ENCODE results near the gene SLC38A10. TPM values are rescaled to one million over a fixed set of nuclear protein-coding genes. Genes with fewer than 3 reads are reported as not detected.

The SLC38A10 gene
- total RNA-seq, 1 donor from 2014 or later: 116 TPM

DNA sequence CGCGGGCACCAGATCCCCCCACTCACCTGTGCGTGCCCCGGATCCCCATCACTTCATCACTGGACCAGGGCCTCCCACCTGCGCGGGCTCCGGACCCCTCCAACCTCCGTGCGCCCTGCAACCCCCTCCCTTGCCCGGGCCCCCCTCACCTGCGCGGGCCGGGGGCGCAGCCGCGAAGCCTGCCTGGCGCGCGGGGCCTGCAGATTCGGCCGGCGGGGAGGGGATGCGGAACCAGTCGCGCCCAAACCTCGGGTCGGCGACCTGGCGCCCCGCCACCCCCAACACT is 72.5 kb downstream of the SLC38A10 start:
- no peak for DNase-seq (ENCODE audit: low spot score)
- H3K4me3 Mint-ChIP-seq (ENCODE audit: unreplicated experiment): peak overlapping the region; percentile 79
- H3K27me3 Mint-ChIP-seq (ENCODE audit: low read depth): no peaks in the 10 kb centered on the region
- no peaks in the 10 kb centered on the region for H3K9me3 Mint-ChIP-seq (ENCODE audit: low read depth)
- peaks cover 17% of the 10 kb centered on the region for H3K4me1 Mint-ChIP-seq (ENCODE audit: low read depth)
- H3K27ac Mint-ChIP-seq (ENCODE audit: unreplicated experiment): no peak overlapping the region
- H3K36me3 Mint-ChIP-seq (ENCODE audit: low read depth): peaks cover 1% of the 10 kb centered on the region
- TF ChIP-seq CTCF (IDR thresholded peaks at IDR 0.05): no peak

- Mint-ChIP-seq H3K4me1 (ENCODE audit: low read depth) (peaks cover 17% of the 10 kb centered on the region), H3K27me3 (ENCODE audit: low read depth) (no peaks in the 10 kb centered on the region), H3K27ac (ENCODE audit: unreplicated experiment) (no peak overlapping the region), H3K4me3 (ENCODE audit: unreplicated experiment) (peak overlapping the region; percentile 63), H3K36me3 (ENCODE audit: low read depth) (peaks cover under 1% of the 10 kb centered on the region), H3K9me3 (ENCODE audit: low read depth) (no peaks in the 10 kb centered on the region)
- TF ChIP-seq CTCF (IDR thresholded peaks at IDR 0.05): no peak
- no peak for DNase-seq (ENCODE audit: low spot score)
Measured at GRCh38 chr17:81221842-81222619, 73.1 kb downstream of the SLC38A10 start.

DNA sequence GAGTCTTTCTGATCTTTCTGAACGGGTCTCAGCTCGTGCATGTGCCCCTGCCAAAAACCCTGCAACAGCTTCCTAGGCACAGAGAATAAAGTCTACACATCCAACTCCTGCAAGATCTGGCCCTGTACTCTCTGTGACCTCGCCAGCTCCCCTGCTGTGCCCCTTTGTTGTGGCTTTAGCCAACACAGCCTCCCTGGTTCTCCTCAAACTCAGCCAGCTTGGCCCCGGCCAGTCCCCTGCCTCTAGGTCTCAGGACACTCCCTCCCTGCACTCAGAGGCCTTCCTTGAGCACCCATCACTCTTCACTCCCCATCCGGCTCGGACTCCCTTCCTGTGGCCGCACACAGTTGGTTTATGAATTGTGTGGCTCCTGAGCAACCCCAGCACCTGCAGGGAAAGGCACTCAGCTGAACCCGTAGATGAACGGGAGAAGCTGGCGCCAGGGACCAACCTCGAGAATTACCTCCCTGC is 73.7 kb downstream of the SLC38A10 start:
- Mint-ChIP-seq H3K4me1 (ENCODE audit: low read depth) (peaks cover 17% of the 10 kb centered on the region), H3K9me3 (ENCODE audit: low read depth) (no peaks in the 10 kb centered on the region), H3K4me3 (ENCODE audit: unreplicated experiment) (peak overlapping the region; percentile 63), H3K27me3 (ENCODE audit: low read depth) (no peaks in the 10 kb centered on the region), H3K27ac (ENCODE audit: unreplicated experiment) (no peak overlapping the region), H3K36me3 (ENCODE audit: low read depth) (peaks cover 3% of the 10 kb centered on the region)
- TF ChIP-seq CTCF (IDR thresholded peaks at IDR 0.05): no peak
- DNase-seq (ENCODE audit: low spot score): no peak

- Mint-ChIP-seq H3K4me3 (ENCODE audit: unreplicated experiment) (no peak overlapping the region), H3K27me3 (ENCODE audit: low read depth) (no peaks in the 10 kb centered on the region), H3K9me3 (ENCODE audit: low read depth) (no peaks in the 10 kb centered on the region), H3K4me1 (ENCODE audit: low read depth) (peaks cover 17% of the 10 kb centered on the region), H3K27ac (ENCODE audit: unreplicated experiment) (no peak overlapping the region), H3K36me3 (ENCODE audit: low read depth) (peaks cover 3% of the 10 kb centered on the region)
- DNase-seq (ENCODE audit: low spot score): peak; percentile 89
- no peak for TF ChIP-seq CTCF (IDR thresholded peaks at IDR 0.05)
Measured at GRCh38 chr17:81219476-81220180, 75.5 kb downstream of the SLC38A10 start.

GRCh38 chr17:81218991-81219390 is 76.1 kb downstream of the SLC38A10 start:
- no peaks in the 10 kb centered on the region for H3K27me3 Mint-ChIP-seq (ENCODE audit: low read depth)
- H3K4me1 Mint-ChIP-seq (ENCODE audit: low read depth): peaks cover 17% of the 10 kb centered on the region
- H3K9me3 Mint-ChIP-seq (ENCODE audit: low read depth): no peaks in the 10 kb centered on the region
- peaks cover 3% of the 10 kb centered on the region for H3K36me3 Mint-ChIP-seq (ENCODE audit: low read depth)
- no peak overlapping the region for H3K4me3 Mint-ChIP-seq (ENCODE audit: unreplicated experiment)
- H3K27ac Mint-ChIP-seq (ENCODE audit: unreplicated experiment): no peak overlapping the region
- no peak for DNase-seq (ENCODE audit: low spot score)
- no peak for TF ChIP-seq CTCF (IDR thresholded peaks at IDR 0.05)
